ENCODE measurements around the gene GON4L.
"Not testable (repeated sequence)": the region's sequence is repeated elsewhere in the genome, so short reads cannot be mapped to it uniquely, and the experiment has no call there.

The GON4L gene, protein sequence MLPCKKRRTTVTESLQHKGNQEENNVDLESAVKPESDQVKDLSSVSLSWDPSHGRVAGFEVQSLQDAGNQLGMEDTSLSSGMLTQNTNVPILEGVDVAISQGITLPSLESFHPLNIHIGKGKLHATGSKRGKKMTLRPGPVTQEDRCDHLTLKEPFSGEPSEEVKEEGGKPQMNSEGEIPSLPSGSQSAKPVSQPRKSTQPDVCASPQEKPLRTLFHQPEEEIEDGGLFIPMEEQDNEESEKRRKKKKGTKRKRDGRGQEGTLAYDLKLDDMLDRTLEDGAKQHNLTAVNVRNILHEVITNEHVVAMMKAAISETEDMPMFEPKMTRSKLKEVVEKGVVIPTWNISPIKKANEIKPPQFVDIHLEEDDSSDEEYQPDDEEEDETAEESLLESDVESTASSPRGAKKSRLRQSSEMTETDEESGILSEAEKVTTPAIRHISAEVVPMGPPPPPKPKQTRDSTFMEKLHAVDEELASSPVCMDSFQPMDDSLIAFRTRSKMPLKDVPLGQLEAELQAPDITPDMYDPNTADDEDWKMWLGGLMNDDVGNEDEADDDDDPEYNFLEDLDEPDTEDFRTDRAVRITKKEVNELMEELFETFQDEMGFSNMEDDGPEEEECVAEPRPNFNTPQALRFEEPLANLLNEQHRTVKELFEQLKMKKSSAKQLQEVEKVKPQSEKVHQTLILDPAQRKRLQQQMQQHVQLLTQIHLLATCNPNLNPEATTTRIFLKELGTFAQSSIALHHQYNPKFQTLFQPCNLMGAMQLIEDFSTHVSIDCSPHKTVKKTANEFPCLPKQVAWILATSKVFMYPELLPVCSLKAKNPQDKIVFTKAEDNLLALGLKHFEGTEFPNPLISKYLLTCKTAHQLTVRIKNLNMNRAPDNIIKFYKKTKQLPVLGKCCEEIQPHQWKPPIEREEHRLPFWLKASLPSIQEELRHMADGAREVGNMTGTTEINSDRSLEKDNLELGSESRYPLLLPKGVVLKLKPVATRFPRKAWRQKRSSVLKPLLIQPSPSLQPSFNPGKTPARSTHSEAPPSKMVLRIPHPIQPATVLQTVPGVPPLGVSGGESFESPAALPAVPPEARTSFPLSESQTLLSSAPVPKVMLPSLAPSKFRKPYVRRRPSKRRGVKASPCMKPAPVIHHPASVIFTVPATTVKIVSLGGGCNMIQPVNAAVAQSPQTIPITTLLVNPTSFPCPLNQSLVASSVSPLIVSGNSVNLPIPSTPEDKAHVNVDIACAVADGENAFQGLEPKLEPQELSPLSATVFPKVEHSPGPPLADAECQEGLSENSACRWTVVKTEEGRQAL (N-terminal part only)

DNA sequence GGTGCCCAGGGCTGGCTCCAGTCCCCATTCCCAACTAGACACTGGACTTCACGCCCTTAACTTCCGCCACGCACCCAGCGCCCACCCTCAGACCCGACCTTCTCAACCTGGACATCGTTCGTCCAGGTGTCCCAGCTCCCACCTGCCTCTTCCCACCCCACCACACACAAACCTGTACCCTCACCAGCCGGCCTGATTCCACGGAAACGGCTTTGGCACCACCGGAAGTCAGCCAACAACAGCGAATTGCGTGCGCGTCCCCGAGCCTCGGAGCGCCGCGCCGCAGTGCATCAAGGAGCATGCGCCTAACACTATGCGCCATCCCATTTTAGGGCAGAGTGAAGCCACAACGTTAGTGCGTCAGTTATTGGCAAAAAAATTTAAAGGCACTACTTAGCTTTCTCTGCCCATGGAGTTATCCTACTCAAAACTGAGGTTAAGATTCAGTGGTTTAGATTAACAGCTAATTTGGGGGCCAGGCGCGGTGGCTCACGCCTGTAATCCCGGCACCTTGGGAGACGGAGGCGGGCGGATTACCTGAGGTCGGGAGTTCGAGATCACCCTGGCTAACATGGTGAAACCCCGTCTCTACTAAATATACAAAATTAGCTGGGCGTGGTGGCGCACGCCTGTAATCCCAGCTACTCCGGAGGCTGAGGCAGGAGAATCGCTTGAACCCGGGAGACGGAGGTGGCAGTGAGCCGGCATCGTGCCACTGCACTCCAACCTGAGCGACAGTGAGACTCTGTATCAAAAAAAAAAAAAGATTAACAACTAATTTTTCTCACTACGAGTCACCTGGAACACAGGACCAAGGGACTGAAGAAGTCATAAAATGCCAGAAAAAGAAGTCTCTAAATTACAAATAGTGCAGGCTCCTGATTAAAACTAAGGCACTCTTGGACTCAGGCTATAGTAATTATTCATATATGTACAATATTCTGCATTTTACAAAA lies at the start of gene GON4L:
GON4L (minus strand) TSS at position 240 of the 956 bp plus-strand sequence. CDS start 3,434 bp downstream, outside the sequence.
- DNase-seq (ENCODE audit: low read depth), result peak; percentile 79

DNA sequence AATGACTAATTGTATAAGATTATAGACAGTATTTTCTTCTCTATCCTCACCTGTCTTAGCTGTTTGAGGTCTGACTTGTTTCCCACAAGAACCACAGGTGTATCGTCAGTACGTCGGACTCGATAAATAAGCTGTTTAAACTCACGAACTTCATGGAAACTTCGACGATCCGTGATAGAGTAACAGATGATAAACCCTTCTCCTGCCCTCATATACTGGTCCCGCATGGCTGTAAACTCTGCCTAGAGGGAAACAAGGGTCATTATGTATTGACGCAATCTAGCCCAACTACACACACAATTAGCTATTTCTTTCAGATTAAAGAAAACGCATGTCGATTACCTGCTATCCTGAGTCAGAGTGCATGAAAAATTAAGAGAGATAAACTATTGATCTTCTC lies 47.2 kb upstream of the GON4L start:
- no peak for DNase-seq (ENCODE audit: low read depth)

DNA sequence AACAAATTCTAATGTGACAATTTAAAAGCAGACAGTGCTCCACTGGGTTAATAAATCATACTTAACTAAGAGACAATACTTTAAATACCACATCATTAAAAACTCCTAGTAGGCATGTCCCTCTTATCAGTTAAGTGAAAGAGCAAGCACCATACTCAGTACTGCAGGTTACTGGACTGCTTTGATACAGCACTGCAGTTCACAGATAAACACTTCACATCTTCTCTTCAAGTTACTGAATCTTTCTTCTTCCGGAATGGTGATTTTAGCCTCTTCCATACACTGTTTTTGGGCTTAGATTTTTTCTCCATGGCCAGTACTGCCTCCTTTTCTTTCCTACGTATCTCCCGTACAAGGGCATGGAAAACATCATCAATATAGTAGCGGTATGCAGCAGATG lies 43.1 kb upstream of the GON4L start:
- DNase-seq (ENCODE audit: low read depth), result no peak

DNA sequence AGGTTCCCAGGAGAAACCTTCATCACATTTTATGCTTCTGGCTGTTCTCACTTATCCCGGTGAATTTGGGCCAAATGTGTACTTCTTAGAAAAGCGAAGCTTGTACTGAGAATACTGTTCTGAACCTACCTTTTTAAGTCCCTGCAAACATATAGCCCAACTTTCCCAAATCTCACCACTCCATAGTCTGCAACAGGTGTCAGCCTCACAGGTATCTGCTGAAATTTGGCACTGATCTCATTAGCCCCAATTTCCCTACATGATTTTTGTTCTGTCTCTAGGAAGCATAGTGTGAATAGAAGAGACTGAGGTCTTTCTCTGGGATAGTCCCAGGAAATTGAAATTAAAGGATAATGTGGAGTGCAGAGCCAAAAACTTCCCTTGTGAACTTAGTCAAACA lies 42.7 kb upstream of the GON4L start:
- DNase-seq (ENCODE audit: low read depth), result no peak

DNA sequence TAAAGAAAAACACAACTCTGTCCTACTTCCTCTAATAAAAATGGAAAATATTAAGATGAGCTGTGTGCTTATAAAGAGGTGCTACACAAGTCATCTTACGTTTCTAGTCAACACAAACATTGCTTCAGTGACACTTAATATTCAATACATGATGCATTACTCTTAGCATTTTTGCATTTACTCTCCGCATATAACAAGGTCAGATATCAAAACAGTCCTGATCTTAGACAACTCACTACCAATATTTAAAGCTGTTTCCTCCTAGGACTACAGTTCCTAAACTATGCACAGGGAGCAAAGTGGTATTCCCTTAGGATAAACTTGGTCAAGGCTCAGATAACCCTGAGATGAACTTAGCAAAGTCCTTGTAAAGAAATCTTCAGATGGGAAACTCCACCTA lies 41.9 kb upstream of the GON4L start:
- no peak for DNase-seq (ENCODE audit: low read depth)

DNA sequence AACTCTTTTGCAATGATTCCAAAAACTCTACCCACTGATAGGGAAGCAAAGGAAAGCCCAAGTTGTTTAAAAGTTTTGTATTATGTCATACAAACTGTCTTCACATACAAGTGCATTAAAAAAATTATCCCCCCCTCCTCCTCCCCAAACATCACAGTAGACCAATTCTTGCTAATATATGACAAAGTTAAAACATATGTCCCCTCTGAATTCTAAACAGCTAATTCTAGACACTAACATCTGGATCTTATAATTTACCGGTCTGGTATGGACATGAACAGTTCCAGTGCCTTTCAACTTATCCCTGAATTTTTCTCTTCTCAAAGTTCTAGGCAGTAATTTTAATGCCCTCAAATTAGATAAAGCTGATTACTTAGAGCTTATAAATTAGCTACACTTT lies 40.7 kb upstream of the GON4L start:
- DNase-seq (ENCODE audit: low read depth), result no peak

DNA sequence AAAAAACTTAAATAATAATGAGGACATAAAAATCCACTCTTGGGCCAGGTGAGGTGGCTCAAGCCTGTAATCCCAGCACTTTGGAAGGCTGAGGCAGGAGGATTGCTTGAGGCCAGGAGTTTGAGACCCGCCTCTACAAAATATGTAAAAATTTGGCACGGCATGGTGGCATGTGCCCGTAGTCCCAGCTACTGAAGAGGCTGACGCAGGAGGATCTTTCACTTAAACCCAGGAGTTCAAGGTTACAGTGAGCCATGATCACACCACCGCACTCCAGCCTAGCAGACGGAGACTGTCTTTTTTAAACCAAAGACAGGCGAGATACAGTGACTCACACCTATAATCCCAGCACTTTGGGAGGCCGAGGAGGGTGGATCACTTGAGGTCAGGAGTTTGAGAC lies 39.5 kb upstream of the GON4L start:
- DNase-seq (ENCODE audit: low read depth), result not testable (repeated sequence)

DNA sequence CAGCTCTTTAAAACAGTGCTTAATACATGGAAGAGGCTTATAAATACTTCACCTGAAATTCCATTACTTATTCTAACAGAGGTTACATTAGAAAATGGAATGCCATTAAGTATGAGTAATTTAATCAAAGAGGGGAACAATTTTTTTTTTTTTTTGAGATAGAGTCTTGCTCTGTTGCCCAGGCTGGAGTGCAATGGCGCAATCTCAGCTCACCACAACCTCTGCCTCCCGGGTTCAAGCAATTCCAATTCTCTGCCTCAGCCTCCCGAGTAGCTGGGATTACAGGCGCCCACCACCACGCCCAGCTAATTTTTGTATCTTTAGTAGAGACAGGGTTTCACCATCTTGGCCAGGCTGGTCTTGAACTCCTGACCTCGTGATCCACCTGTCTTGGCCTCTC lies 38.6 kb upstream of the GON4L start:
- not testable (repeated sequence) for DNase-seq (ENCODE audit: low read depth)

DNA sequence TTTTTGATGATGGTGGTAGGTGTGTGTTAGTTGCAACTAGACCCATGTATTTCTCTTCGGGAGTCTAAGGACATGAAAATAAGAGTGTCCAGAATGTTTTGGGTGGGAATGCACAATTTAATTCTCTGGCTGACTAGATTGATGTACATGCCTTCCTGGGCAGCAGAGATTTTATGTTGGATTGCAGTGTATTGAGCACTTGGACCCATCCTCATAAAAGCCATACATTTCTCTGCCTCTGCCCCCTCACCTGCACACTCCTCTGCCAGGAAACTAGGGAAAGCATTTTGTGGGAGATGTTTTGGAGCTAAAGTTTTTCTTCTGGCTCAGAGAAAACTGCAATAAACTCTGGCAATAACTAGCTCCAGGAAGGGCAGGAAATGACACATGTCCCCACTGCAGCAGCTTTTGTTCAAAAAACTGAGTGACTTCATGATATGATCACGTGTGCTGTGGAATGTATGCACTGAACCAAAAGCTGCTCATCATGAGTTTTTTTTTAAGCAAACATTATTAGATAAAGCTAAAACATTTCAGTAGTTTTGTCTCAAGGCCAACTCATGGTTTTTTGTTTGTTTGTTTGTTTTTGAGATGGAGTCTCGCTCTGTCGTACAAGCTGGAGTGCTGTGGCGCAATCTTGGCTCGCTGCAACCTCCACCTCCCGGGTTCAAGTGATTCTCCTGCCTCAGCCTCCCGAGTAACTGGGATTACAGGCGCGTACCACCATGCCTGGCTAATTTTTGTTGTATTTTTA lies 36.6 kb upstream of the GON4L start:
- no peak for DNase-seq (ENCODE audit: low read depth)

DNA sequence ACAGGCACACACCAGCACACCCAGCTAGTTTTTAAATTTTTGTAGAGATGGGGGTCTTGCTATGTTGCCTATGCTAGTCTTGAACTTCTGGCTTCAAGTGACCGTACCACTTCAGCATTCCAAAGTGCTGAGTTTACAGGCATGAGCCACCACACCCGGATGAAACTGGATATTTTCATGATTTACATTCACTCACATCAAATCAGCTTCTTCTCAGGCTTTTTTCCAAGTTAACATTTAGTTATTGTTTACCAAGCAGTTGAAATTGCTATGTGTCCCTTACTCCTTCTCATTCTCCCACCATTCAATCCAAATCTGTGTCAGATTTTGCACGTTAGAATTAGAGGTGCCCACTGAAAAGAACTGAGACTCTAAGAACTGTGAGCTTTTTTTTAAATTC lies 35.8 kb upstream of the GON4L start:
- DNase-seq (ENCODE audit: low read depth), result no peak

DNA sequence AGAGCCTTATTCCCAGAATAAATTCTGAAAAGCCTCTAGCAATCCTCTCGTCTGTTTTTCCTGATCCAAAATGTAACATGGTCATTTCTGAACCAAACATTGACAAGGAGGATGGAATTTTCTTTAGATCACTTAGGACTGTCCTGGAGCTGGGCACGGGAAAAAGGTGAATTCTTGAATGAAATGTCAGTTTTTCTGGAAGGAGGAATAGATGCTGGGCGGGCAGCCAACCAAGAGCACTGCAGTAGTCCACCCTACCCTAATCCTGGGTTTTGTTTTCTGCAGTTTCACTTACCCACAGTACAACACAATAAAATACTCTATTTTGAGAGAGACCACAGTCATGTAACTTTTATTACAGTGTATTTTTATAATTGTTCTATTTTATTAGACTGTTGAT lies 33.2 kb upstream of the GON4L start:
- no peak for DNase-seq (ENCODE audit: low read depth)

DNA sequence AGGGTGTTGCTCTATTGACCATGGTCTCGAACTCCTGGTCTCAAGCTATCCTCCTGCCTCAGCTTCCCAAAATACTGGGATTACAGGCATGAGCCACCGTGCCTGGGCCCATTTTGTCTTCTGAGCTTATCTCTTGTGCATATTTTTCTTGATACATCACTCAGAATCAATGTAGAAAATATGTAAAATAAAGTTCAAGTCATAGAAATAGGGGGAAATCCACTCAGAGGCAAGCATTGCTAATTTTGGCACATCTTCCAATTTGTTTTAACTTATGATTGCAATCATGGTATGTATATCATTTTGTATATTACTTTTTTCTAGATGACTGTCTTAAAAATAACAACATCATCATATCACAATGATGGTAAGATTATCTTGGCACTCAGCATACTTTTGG lies 32.6 kb upstream of the GON4L start:
- DNase-seq (ENCODE audit: low read depth), result no peak

DNA sequence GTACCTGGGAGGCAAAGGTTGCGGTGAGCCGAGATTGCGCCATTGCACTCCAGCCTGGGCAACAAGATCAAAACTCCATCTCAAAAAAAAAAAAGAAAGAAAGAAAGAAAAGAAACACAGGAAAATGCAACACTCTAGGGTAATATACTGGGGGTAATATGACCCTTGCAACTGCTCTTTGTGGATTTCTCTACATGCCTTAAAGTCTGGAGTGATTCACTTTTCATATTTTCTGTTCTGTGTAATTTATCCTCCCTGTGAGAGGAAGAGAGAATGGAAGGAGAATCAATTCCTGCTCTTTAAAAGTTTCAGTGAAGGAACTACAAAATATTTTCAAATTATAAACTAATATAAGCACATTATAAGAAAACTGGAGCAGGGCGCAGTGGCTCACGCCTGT lies 31.5 kb upstream of the GON4L start:
- no peak for DNase-seq (ENCODE audit: low read depth)

DNA sequence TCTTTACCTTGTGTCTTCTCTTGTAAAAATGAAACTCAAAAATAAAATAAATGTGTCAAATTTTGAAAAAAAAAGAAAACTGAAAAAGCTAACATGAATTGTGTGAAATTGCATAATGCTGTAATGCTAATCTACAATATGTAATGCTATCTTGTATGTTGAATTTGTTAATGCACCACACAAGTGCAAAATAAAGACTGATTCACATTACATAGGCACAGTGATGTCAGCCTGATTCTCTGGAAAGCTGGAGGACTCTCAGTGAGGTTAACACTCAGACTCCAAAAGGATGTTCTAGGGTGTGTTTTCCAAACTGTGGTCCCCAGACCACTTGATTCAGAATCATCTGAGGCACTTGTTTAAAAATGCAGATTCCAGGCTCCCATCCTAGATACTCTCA lies 28.0 kb upstream of the GON4L start:
- no peak for DNase-seq (ENCODE audit: low read depth)

DNA sequence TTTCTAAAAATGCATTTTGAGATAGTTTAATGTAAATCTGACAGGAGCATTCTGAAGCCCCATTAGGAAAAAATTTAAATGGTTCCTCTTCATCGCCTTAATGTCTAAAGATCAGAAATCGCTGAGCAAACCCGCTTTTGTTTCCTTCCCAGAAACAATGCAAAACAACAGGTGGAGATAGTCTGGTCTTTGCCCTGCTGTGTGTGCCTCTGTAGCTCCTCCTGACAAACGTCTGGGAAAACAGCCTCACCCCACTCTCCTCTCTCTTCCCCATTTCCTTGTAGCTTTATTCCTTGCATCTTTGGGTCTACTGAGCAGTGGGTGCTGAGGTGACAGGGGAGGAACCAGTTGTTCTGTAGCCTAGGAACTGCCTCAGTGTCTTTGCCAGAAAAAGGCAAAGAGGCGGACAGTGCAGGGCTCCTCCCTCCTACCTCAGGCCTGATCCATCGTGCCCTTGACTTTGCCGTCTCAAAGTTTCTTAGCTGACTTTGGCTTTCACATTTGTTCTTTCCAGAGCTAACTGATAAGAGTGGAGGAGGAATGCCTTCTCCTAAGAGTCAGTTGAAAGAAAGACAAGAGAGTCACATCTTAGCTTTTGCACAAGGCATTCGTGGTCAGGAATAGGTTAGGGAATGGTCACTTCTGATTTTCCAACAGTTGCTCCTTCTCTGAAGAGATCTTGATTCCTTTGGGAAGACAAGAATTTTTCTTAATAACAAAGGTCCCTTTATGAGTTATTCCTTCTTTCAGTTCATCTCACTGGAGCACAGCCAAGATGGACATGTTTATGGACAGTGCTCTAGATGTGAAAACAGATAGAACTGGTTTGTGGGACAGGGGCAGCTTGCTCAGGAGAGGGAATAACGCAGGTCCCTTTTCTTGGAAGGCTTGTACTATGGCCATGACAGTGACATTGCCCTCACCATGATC lies 27.3 kb upstream of the GON4L start:
- DNase-seq (ENCODE audit: low read depth), result no peak

DNA sequence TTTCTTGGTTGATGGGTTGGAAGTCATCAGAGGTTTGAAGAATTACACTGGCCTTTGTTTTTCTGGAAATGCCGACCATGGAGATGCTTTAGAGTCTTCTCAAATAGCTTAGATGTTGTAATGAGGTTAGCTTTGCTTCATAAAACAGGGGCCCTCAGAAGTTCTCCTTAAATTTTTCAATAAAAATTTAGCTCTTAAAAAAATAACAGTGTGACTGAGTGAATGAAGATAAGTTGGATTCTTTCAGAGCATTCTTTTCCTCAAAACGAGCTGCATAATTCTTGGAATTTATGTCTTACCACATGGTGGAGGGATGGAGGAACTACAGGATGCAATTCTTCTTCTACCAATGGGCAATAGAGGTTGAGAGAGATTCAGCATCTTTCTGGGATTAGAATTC lies 25.8 kb upstream of the GON4L start:
- no peak for DNase-seq (ENCODE audit: low read depth)

DNA sequence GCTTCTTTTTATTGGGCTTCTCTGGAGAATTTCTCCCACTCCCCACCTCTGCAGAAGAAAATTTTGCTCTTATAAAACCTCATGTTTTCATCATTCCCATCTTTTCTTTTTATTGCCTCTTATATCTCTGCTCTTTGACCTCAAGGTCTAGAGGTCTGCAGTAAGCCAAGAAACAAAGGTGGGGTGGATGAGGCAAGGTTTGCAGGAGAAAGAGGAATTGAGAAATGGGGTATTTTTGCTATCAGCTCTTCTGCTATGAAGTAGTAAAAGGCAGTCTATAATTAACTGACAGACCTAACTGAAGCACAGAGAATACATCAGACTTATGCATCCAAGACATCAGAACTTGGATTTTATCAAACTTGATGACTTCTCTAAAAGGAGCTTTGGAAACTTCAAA lies 25.2 kb upstream of the GON4L start:
- DNase-seq (ENCODE audit: low read depth), result no peak

DNA sequence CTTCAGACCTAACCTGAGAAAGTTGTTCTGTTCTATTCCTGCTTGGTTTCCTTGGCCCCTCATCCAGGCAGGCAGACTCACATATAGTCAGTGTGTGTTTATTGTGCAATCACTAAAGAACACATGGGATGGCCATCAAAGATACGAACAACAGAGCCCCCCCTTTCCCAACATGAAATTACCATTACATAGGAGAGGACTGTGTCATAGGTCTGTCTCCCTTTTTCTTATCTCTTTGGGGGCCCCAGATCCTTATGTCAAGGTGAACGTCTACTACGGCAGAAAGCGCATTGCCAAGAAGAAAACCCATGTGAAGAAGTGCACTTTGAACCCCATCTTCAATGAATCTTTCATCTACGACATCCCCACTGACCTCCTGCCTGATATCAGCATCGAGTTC lies 23.9 kb upstream of the GON4L start:
- no peak for DNase-seq (ENCODE audit: low read depth)

DNA sequence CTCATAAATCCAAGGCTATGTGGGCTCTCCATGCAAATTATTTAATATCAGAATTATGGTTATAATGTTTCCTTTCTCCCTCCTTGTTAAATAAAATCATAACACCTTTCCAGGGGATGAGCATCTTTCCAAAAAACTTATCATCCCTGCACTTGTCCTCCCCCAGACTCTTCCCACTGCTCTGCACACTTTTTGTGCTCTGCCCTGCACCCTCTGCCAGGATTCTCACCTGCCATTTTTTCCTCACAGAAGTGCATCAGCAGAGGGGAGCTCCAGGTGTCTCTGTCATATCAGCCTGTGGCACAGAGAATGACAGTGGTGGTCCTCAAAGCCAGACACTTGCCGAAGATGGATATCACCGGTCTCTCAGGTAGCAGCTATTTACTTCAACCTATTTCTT lies 23.2 kb upstream of the GON4L start:
- DNase-seq (ENCODE audit: low read depth), result no peak
